GM12892 (cell line): ENCODE data around the gene ARRDC1.

ENCODE experiments used
- POLR2A ChIP-seq: IDR thresholded peaks from 2 replicates; pipeline ENCODE4 v1.6.1; 2011; ENCODE audit warnings: low read depth, low read length, control low read depth
- POLR2AphosphoS5 ChIP-seq: IDR thresholded peaks from 2 replicates; pipeline ENCODE4 v1.6.1; 2011; ENCODE audit warnings: low read depth, low read length, control low read depth
- TAF1 ChIP-seq: IDR thresholded peaks from 2 replicates; pipeline ENCODE4 v1.6.1; 2011; ENCODE audit warnings: low read depth, mild to moderate bottlenecking, control low read depth, low read length, borderline replicate concordance

- no peak for TF ChIP-seq POLR2AphosphoS5
- TF ChIP-seq POLR2A = no peak
- TF ChIP-seq TAF1 = no peak
Measured at GRCh38 chr9:137643921-137644320, 38.4 kb downstream of the ARRDC1 start.
